Thyroid gland (tissue), 4 donors: ENCODE data around the gene KIF16B. TPM values are rescaled to one million over a fixed set of nuclear protein-coding genes. Genes with fewer than 3 reads are reported as not detected.

Source experiments
- DNase-seq, 2 donors: peaks; one replicate each; pipeline ENCODE4 v3.0.0-alpha.2; 2019
- H3K27ac ChIP-seq, 3 donors: fragments of 200-600 bp; sonication (generic); 1 replicate in 2 of 3; 2 replicates in 1 of 3; pipeline ENCODE4 v1.5.1; 2016 to 2019; ENCODE audit warnings: mild to moderate bottlenecking in 1 of 3, moderate library complexity in 1 of 3
- H3K27me3 ChIP-seq: fragments of 200-600 bp; sonication (generic); one replicate; pipeline ENCODE4 v1.5.1; 2019
- H3K36me3 ChIP-seq, 2 donors: fragments of 200-600 bp; sonication (generic); one replicate each; pipeline ENCODE4 v1.5.1; 2016 to 2019
- H3K4me1 ChIP-seq, 2 donors: fragments of 200-600 bp; sonication (generic); one replicate each; pipeline ENCODE4 v1.5.1; 2017 to 2019
- H3K4me3 ChIP-seq, 3 donors: fragments of 200-600 bp; sonication (generic); replicated peaks in 1 of 3; 1 replicate in 2 of 3; 2 replicates in 1 of 3; pipeline ENCODE4 v1.5.1; 2016; ENCODE audit warnings: mild to moderate bottlenecking in 1 of 3
- H3K9me3 ChIP-seq: fragments of 200-600 bp; sonication (generic); one replicate; pipeline ENCODE4 v1.5.1; 2017
- POLR2A ChIP-seq, 2 donors: fragments of 450-650 bp; IDR thresholded peaks; one replicate each; pipeline ENCODE4 v1.6.1; 2017; ENCODE audit warnings: antibody characterized with exemption in 2 of 2, mild to moderate bottlenecking in 2 of 2, moderate library complexity in 1 of 2
- WGBS, 2 donors: methylation state at CpG; one replicate each; pipeline ENCODE4 v1.1.5; 2017; 5-methylcytosine and 5-hydroxymethylcytosine counted together
- intact Hi-C: fragments of 100-400 bp; cut with DNase I; formaldehyde crosslinking; loops from one replicate; pipeline ENCODE4 v1.15.1; 2023
- total RNA-seq, 4 donors: library from RNA; depleted of rRNA; stranded (reverse); fragments of >200 nt; gene quantifications; one replicate each; pipeline ENCODE4 v1.2.3, GENCODE V29; 2016
- TF ChIP-seq, protein P1 (sequence below), 6 experiments: fragments of 200-600 bp in 3 of 6; fragments of 450-650 bp in 3 of 6; sonication (generic) in 3 of 6; IDR thresholded peaks; one replicate each; pipeline ENCODE4 v1.5.1; 2016 to 2019; ENCODE audit warnings: antibody characterized with exemption in 6 of 6, mild to moderate bottlenecking in 2 of 6, inconsistent platforms in 1 of 6, moderate library complexity in 1 of 6

KIF16B gene
- total RNA-seq, 4 donors from 2014 or later = 18.5 to 32.8 (median 28.6) TPM

DNA sequence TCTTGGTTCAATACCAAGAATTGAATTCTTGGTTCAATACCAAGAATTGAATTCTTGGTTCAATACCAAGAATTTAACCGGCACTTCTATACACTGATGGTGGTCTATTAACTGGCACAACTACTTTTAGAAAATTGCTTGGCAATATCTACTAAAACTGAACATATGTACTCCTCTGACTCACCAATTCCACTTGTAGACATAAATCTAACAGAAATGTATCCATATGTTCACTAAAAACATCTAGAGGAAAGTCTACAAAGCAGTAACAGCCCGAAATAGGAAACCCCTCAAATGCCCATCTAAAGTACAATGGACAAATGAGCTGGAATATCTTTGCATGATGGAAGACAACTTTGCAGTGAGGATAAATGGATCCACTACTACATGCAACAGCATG lies 71.9 kb downstream of the KIF16B start:
- intact Hi-C loops = no loop called here
- no peaks in the 10 kb centered on the region for H3K27me3 ChIP-seq
- WGBS, 2 donors = 64 to 66% methylated on average over 2 of the region's 2 CpGs
- H3K27ac ChIP-seq = no peak overlapping the region
- DNase-seq = no peak
- H3K4me1 ChIP-seq = peaks cover 0 to 8% of the 10 kb centered on the region in 2 donors
- no peak for TF ChIP-seq POLR2A (IDR thresholded peaks at IDR 0.05)
- no peaks in the 10 kb centered on the region for H3K36me3 ChIP-seq
- no peaks in the 10 kb centered on the region for H3K9me3 ChIP-seq
- no peak overlapping the region for H3K4me3 ChIP-seq

DNA sequence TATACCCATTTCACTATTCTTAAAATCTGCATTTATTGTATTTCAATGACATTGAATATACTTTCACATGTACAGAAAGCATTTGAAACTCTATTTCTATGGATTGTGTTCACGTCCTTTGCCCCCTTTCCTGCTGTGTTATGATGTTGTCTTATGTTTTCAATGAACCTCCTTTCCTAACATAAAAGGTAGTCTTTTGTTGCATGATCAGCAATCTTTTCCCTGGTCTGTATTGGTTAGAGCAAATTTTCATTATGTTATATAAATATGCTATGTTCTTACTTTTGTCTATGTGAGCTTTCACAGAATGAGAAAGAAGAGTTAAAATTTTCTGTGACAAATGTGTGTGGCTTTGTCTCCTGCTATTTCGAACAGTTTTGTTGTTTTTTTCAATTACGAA lies 73.1 kb downstream of the KIF16B start:
- TF ChIP-seq POLR2A (IDR thresholded peaks at IDR 0.05) = no peak
- Histone ChIP-seq H3K9me3 (no peaks in the 10 kb centered on the region), H3K27me3 (no peaks in the 10 kb centered on the region), H3K4me3 (no peak overlapping the region), H3K36me3 (no peaks in the 10 kb centered on the region), H3K4me1 (peaks cover 0 to 8% of the 10 kb centered on the region in 2 donors), H3K27ac (no peak overlapping the region)
- intact Hi-C loops = no loop called here
- no peak for DNase-seq
- WGBS, 2 donors = 88 to 92% methylated on average over 3 of the region's 3 CpGs

GRCh38 chr20:16498526-16499253 lies 74.6 kb downstream of the KIF16B start:
- intact Hi-C loops = no loop called here
- TF ChIP-seq, protein P1, sequence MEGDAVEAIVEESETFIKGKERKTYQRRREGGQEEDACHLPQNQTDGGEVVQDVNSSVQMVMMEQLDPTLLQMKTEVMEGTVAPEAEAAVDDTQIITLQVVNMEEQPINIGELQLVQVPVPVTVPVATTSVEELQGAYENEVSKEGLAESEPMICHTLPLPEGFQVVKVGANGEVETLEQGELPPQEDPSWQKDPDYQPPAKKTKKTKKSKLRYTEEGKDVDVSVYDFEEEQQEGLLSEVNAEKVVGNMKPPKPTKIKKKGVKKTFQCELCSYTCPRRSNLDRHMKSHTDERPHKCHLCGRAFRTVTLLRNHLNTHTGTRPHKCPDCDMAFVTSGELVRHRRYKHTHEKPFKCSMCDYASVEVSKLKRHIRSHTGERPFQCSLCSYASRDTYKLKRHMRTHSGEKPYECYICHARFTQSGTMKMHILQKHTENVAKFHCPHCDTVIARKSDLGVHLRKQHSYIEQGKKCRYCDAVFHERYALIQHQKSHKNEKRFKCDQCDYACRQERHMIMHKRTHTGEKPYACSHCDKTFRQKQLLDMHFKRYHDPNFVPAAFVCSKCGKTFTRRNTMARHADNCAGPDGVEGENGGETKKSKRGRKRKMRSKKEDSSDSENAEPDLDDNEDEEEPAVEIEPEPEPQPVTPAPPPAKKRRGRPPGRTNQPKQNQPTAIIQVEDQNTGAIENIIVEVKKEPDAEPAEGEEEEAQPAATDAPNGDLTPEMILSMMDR (IDR thresholded peaks at IDR 0.05) = no peak
- no peak for TF ChIP-seq POLR2A (IDR thresholded peaks at IDR 0.05)

GRCh38 chr20:16497896-16498295 lies 75.4 kb downstream of the KIF16B start:
- no peak for TF ChIP-seq POLR2A (IDR thresholded peaks at IDR 0.05)
- TF ChIP-seq, protein P1 (IDR thresholded peaks at IDR 0.05) = no peak
- 93 to 95% methylated on average over 6 of the region's 6 CpGs for WGBS, 2 donors
- Histone ChIP-seq H3K4me1 (peaks cover 0 to 8% of the 10 kb centered on the region in 2 donors), H3K36me3 (no peaks in the 10 kb centered on the region), H3K4me3 (no peak overlapping the region), H3K9me3 (no peaks in the 10 kb centered on the region), H3K27ac (no peak overlapping the region), H3K27me3 (no peaks in the 10 kb centered on the region)
- intact Hi-C loops = no loop called here
- DNase-seq = no peak

More at GRCh38 chr20:16498526-16499253, 74.6 kb downstream of the KIF16B start:
- Histone ChIP-seq H3K36me3 (no peaks in the 10 kb centered on the region), H3K4me1 (peaks cover 0 to 8% of the 10 kb centered on the region in 2 donors), H3K9me3 (no peaks in the 10 kb centered on the region), H3K27ac (no peak overlapping the region), H3K27me3 (no peaks in the 10 kb centered on the region), H3K4me3 (no peak overlapping the region)
- no peak for DNase-seq
- 96% methylated on average over 10 of the region's 10 CpGs for WGBS, 2 donors

DNA sequence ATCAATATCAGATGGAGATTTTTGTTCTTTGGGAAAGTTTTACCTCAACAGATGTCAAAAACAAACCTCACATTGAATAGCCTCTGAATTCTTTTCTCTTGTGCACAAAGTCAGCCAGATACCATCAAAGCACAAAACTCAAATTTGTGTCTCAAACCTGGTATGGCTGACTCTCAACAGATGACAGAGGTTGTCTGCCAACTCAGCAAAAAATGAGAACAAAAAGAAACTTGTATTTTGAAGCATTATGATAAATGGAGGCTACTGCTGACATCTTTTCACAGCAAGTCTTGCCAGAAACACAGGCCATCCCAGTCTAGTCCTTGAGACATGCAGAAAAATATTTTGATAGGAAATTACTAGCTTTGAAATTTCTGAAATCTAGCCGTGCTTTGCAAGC lies 79.8 kb downstream of the KIF16B start:
- no peak overlapping the region for H3K4me3 ChIP-seq
- H3K9me3 ChIP-seq = no peaks in the 10 kb centered on the region
- no peaks in the 10 kb centered on the region for H3K36me3 ChIP-seq
- WGBS, 2 donors = 89 to 92% methylated on average over 1 of the region's 1 CpG
- intact Hi-C loops = no loop called here
- DNase-seq = no peak
- no peaks in the 10 kb centered on the region for H3K4me1 ChIP-seq
- no peaks in the 10 kb centered on the region for H3K27me3 ChIP-seq
- H3K27ac ChIP-seq = no peak overlapping the region
- no peak for TF ChIP-seq POLR2A (IDR thresholded peaks at IDR 0.05)
- TF ChIP-seq, protein P1 (IDR thresholded peaks at IDR 0.05) = no peak

DNA sequence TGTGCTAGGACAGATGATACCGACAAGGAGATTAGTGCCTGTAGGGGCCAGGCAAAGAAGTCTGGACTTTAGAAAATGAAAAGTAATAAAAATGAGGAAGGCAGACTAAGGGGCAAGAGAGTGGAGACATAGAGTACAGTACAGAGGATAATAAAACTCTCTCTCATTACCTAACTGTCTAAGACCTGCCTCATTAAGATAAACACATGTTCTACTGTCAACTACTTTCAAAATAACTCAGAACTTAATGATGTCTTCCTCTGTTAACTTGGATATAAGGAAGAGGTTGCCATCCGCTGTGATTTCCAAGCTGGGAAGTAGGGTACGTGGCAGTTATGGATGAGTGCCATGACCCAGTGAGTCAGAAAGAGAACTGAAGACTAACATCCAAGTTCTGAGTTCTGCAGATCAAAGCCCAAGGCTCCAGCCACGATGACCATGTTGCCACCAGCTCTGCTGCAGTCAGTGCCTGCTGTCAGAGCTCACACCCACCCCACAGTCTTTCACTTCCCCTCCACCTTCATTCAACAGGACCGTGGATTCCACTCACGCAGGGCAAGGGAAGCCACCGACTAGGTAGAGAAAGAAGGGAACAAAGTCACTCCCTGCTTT lies 81.8 kb downstream of the KIF16B start:
- no peaks in the 10 kb centered on the region for H3K36me3 ChIP-seq
- intact Hi-C loops = no loop called here
- no peak overlapping the region for H3K4me3 ChIP-seq
- H3K27ac ChIP-seq = no peak overlapping the region
- H3K4me1 ChIP-seq = no peaks in the 10 kb centered on the region
- H3K27me3 ChIP-seq = no peaks in the 10 kb centered on the region
- no peak for DNase-seq
- 90 to 92% methylated on average over 7 of the region's 7 CpGs for WGBS, 2 donors
- H3K9me3 ChIP-seq = no peaks in the 10 kb centered on the region
- TF ChIP-seq POLR2A (IDR thresholded peaks at IDR 0.05) = no peak
- TF ChIP-seq, protein P1 (IDR thresholded peaks at IDR 0.05) = no peak
